ENCODE results near the gene DNAH3.

DNAH3 gene

DNA sequence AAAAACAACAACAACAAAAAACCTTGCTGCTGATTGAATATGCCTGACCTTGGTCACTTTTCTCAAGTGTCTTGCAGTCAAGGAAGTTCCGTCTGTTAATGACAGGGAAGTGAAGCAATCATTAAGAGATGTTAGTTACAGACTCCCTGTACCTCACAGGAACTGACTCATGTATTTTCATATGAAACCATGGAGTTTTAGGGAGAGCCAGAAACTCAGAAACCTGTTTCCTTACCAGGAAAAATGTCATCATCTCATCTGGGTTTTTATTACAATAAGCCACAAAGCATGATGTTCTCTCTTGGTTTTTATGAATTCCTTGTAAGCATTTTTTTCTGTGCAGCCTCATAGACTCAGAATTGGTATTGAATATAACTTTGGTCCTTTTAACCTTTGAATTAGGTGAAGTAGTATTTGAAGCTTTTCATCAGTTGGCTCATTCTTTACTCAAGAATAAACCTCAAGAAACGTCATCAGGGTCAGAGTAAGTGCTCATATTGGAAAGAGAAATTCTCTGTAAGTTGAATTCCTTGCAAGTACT lies 239.8 kb downstream of the DNAH3 start:
- no peaks in the 10 kb centered on the region for H3K27me3 Mint-ChIP-seq
- no peak overlapping the region for H3K27ac Mint-ChIP-seq
- H3K9me3 Mint-ChIP-seq, result no peaks in the 10 kb centered on the region
- no peaks in the 10 kb centered on the region for H3K36me3 Mint-ChIP-seq
- H3K4me3 Mint-ChIP-seq, result no peak overlapping the region
- H3K4me1 Mint-ChIP-seq, result peaks cover 29% of the 10 kb centered on the region

DNA sequence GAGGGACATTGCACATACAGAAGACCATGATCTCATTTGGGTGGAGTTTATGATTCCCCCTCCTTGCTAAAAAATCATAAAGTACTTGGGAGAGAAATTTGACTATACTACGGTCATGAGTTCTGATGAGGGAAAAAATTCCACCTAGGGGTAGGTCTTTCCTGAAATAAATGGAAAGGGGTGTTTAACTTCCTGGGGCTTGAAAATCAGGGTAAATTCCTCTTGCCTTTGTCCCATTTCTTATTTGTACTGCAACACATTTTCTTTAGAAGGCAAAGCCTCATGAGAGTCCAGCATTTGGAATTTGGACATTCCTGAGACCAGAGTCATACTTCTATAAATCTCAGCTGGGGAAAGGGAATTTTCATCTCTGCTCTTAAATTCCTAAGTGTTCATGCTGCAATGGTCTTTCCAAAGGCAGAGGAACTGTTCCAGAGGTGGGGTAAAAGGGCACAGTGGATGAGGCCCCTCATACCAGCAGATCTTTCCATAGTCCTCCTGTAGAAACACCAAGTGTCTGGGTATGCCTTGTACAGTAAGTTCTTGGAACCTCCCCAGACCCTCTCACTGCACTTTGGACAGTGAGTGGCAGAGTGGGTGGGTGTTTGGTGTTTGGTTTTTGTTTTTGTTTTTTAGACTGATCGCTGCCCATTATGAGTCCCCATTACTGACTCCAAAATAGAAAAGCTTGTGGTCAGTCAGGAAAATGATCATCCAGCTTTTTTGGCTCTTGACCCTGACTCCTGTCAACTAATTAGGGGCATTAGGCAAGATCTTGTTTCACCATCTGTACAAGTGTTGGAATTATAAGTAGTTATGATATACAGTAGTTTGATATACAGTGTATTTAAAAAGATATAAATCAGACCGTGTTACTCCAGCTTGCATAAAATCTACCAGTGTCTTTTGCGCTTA lies 244.0 kb downstream of the DNAH3 start:
- peaks cover 3% of the 10 kb centered on the region for H3K36me3 Mint-ChIP-seq

DNA sequence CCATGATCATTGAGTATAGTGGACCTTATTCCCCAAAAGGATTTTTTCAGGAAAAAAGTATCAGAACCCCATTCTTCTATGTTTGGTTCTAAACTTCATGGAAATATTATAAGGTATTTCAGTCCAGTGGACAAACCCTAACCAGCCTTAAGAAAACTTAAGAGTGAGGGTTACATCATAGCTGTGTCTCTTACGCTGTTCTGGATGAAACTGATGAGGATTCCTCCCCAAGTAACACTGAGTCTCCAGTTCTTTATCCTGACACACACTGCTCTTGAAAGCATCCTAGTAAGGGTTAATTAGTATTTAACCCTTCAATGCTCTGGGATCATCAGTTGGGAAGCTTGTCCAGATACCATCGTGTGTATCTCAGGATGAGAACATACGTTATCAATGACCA lies 245.1 kb downstream of the DNAH3 start:
- H3K9me3 Mint-ChIP-seq, result no peaks in the 10 kb centered on the region
- no peak overlapping the region for H3K4me3 Mint-ChIP-seq
- H3K4me1 Mint-ChIP-seq, result peaks cover 65% of the 10 kb centered on the region
- no peak overlapping the region for H3K27ac Mint-ChIP-seq
- no peaks in the 10 kb centered on the region for H3K27me3 Mint-ChIP-seq
- H3K36me3 Mint-ChIP-seq, result peaks cover 3% of the 10 kb centered on the region

More for the DNA sequence above, 244.0 kb downstream of the DNAH3 start:
- Mint-ChIP-seq H3K9me3 (no peaks in the 10 kb centered on the region), H3K27me3 (no peaks in the 10 kb centered on the region), H3K4me3 (no peak overlapping the region), H3K4me1 (peaks cover 66% of the 10 kb centered on the region), H3K27ac (no peak overlapping the region)

GRCh38 chr16:20904507-20905081 lies 246.1 kb downstream of the DNAH3 start:
- H3K27me3 Mint-ChIP-seq, result no peaks in the 10 kb centered on the region
- peak overlapping the region; percentile 24 for H3K4me3 Mint-ChIP-seq
- H3K27ac Mint-ChIP-seq, result peak overlapping the region; percentile 30
- no peaks in the 10 kb centered on the region for H3K9me3 Mint-ChIP-seq
- peaks cover 56% of the 10 kb centered on the region for H3K4me1 Mint-ChIP-seq
- H3K36me3 Mint-ChIP-seq, result peaks cover 3% of the 10 kb centered on the region

- Mint-ChIP-seq H3K36me3 (peaks cover 3% of the 10 kb centered on the region), H3K27ac (peak overlapping the region; percentile 30), H3K27me3 (no peaks in the 10 kb centered on the region), H3K4me3 (peak overlapping the region; percentile 24), H3K4me1 (peaks cover 61% of the 10 kb centered on the region), H3K9me3 (no peaks in the 10 kb centered on the region)
Observed at GRCh38 chr16:20903899-20904506, 246.6 kb downstream of the DNAH3 start.

- Mint-ChIP-seq H3K9me3 (no peaks in the 10 kb centered on the region), H3K4me3 (peak overlapping the region; percentile 42), H3K27me3 (no peaks in the 10 kb centered on the region), H3K4me1 (peaks cover 65% of the 10 kb centered on the region), H3K27ac (peak overlapping the region; percentile 15), H3K36me3 (peaks cover 3% of the 10 kb centered on the region)
Observed at GRCh38 chr16:20903116-20903898, 247.3 kb downstream of the DNAH3 start.

DNA sequence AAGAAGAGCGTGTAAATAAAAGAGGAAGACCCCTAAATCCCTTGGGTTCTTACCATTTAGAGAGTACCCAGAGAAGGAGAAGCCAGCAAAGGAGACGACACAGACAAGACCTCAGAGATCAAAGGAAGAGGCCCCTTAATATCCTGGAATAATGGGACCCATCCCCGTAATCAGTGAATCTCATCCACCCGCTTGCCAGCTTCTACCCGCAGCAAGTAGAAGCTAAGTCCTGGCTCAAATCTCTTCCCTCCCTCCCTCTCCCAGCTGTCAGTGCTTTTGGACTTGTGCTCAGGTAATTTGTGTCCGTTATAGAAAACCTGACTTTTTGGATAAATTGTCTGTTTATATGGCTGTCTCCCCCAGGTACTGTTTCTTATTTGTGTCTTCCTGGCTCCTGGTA lies 248.2 kb downstream of the DNAH3 start:
- no peak overlapping the region for H3K4me3 Mint-ChIP-seq
- H3K27ac Mint-ChIP-seq, result no peak overlapping the region

DNA sequence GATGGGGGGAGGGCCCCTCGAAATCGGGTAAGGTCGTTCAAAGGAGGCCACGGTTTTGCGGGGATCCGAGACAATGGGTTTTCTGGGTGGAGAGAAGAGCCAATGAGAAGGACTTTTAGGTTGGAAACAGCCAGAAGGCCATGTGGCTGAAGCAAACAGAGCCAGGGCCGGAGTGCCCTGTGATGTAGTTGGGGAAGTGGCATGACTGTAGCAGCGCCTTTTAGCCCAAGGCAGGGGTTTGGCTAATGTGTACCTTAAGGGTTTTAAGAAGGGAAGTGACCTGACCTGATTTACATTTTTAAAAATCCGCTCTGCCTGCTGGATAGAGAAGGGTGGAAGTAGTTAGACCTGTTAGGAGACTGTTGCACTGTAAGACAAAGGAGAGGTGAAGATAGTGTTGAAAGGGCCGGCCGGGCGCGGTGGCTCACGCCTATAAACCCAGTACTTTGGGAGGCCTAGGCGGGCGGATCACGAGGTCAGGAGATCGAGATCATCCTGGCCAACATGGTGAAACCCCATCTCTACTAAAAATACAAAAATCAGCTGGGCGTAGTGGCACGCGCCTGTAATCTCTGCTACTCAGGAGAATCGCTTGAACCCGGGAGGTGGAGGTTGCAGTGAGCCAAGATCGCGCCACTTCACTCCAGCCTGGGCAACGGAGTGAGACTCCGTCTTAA lies 249.1 kb downstream of the DNAH3 start:
- Mint-ChIP-seq H3K27me3 (no peaks in the 10 kb centered on the region), H3K4me1 (peaks cover 71% of the 10 kb centered on the region), H3K4me3 (peak overlapping the region; percentile 94), H3K36me3 (peaks cover 3% of the 10 kb centered on the region), H3K9me3 (no peaks in the 10 kb centered on the region), H3K27ac (peak overlapping the region; percentile 97)

More for the DNA sequence above, 248.2 kb downstream of the DNAH3 start:
- Mint-ChIP-seq H3K4me1 (peaks cover 69% of the 10 kb centered on the region), H3K36me3 (peaks cover 3% of the 10 kb centered on the region), H3K27me3 (no peaks in the 10 kb centered on the region), H3K9me3 (no peaks in the 10 kb centered on the region)

DNA sequence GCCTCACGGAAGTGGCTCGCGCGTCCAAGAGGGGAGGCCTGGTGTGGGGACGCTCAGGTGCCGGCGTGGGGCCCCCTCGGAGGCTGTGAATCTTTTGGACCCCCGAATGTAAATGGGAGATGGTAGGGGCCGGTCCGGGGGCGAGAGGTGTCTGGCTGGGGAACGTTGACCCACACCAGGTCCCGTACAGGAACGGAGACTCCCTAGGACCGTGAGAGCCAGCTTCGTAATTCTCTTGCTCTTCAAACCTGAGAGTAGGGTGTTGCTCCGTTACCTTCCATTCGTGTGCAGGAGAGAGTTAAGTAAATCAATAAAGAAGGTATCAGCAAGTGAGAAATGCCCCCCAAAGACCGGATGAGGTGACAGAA lies 249.6 kb downstream of the DNAH3 start:
- no peaks in the 10 kb centered on the region for H3K9me3 Mint-ChIP-seq
- peaks cover 3% of the 10 kb centered on the region for H3K36me3 Mint-ChIP-seq
- H3K4me1 Mint-ChIP-seq, result peaks cover 70% of the 10 kb centered on the region
- H3K4me3 Mint-ChIP-seq, result peak overlapping the region; percentile 94
- no peaks in the 10 kb centered on the region for H3K27me3 Mint-ChIP-seq
- H3K27ac Mint-ChIP-seq, result peak overlapping the region; percentile 97

DNA sequence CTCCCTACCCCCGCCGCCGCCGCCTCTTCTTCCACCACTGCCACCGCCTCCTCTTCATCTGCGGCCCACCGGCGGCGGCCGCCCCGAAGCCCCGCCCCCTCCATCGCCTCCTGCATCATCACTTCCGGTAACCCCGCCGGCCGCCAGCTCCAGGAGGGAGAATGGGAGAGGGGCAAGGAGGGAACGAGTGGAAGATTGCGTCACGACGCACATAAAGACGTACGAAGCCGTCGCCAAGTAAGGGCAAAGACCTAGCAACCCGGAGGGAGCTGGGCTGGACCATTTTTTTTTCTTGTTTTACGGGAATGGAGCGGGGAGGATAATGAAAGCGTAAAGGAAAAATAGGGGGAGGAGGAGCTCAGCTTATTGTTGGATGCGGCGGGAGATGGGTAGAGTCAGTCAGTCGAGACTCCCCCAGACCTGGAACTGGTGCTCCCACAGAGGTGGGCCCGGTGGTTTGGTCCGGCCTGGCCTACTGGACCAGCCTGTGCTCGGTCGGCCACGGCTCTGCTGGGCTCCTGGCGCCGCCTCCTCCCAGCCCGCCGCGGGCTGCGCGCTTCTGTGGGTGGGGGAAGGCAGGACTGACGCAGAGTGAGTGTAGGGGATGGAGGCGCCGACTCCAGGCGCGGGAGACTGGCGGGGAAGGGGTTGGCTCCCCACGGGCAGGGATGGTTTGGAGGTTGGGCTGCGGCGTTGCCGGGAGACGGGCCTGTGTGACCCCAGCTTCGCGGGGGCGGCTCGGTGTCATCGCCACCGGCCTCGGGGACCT lies 250.2 kb downstream of the DNAH3 start, which contains the start of the genes DCUN1D3 and LYRM1:
TSS of gene DCUN1D3 (minus strand) at position 60 of the 769 bp plus-strand sequence. CDS start 37,820 bp downstream, outside the sequence.
TSS of gene LYRM1 (plus strand) at position 473 of the 769 bp plus-strand sequence. CDS start 14,785 bp downstream, outside the sequence.
- no peaks in the 10 kb centered on the region for H3K9me3 Mint-ChIP-seq
- H3K4me1 Mint-ChIP-seq, result peaks cover 66% of the 10 kb centered on the region
- H3K27ac Mint-ChIP-seq, result peak within 1 kb of the TSS; percentile 97
- H3K27me3 Mint-ChIP-seq, result no peaks in the 10 kb centered on the region
- peak within 1 kb of the TSS; percentile 94 for H3K4me3 Mint-ChIP-seq
- H3K36me3 Mint-ChIP-seq, result peaks cover 3% of the 10 kb centered on the region

DNA sequence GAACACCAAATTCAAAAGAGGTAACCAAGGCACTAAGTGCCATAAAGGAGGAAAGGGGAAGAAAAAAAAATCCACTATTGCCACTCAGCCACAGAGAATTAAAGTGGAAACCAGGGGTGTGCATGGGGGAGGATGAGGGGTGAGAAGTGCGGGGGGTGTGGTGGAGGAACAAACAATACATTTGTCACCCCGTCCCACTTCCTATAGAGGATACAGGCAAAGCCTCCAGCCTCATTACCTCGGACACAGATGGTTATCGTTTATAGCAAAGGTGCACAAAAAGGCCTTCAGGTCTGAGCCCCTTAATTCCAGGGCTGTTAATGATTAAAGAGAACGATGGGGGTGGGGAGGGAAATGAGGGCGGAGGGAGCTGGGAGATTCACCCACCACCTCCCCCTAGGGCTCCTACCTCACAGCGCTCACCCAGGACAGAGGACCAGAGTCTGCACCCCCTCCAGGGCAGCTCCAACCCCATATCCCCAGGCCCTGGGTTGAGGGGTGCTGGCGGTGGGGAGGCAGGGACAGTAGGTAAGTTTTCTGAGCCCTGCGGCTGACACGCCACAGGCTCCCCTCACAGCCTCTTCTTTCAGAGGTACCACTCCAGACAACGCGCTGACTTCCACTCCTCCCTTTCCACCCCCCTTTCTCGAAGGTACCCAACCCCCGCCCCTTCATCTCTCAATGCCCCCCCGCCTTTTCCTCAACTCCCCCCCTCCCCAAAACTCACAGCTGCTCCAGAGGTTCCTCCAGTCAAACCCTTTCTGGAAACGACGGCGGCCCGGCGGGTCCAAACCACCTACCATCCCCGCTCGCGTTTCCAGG lies 251.0 kb downstream of the DNAH3 start:
- Mint-ChIP-seq H3K36me3 (peaks cover 5% of the 10 kb centered on the region), H3K9me3 (no peaks in the 10 kb centered on the region), H3K4me3 (peak overlapping the region; percentile 94), H3K4me1 (peaks cover 60% of the 10 kb centered on the region), H3K27ac (peak overlapping the region; percentile 97), H3K27me3 (no peaks in the 10 kb centered on the region)

DNA sequence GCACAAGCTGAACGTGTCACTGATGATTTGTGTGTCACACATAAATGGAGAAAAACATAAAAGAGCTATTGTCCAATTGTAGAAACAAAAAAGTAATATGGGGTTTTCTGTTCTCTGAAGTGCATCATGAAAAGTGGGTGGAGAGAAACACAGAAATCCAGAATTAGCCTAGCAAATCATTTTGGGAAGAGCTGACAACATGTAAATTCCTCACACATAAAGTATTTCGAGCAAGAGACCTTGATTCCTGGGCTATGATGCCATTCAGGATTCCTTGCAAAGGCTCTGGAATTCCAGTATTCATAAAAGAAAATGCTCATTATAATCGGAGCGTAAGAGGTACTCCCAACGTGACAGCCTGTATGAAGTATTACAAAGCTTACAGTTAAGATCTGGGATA lies 251.6 kb downstream of the DNAH3 start:
- no peaks in the 10 kb centered on the region for H3K27me3 Mint-ChIP-seq
- peaks cover 54% of the 10 kb centered on the region for H3K4me1 Mint-ChIP-seq
- H3K36me3 Mint-ChIP-seq, result peaks cover 5% of the 10 kb centered on the region
- peak overlapping the region; percentile 94 for H3K4me3 Mint-ChIP-seq
- H3K27ac Mint-ChIP-seq, result peak overlapping the region; percentile 18
- H3K9me3 Mint-ChIP-seq, result no peaks in the 10 kb centered on the region

DNA sequence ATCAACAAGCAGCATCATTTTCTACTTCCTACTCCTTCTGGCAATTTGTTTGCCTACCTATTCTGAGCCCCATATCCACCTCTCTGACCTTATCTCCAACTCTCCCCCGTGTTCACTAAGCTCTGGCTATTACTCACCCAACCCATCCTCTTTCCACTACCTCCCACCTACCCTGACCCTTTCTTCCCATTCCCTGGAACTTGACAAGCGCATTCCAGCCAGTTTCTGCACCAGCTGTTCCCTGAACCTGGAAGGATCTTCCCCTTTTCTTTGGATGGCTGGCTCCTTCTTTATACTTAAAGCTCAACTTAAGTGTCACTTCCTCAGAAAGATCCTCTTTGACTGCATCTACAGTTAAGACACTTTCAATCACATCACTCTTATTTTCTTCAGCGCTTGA lies 252.7 kb downstream of the DNAH3 start:
- H3K27me3 Mint-ChIP-seq, result no peaks in the 10 kb centered on the region
- H3K4me1 Mint-ChIP-seq, result peaks cover 43% of the 10 kb centered on the region
- peak overlapping the region; percentile 15 for H3K27ac Mint-ChIP-seq
- H3K4me3 Mint-ChIP-seq, result no peak overlapping the region
- H3K9me3 Mint-ChIP-seq, result no peaks in the 10 kb centered on the region
- peaks cover 5% of the 10 kb centered on the region for H3K36me3 Mint-ChIP-seq
